Keratinocyte (primary cell): ENCODE results near the gene BTRC. TPM values are rescaled to one million over a fixed set of nuclear protein-coding genes. Genes with fewer than 3 reads are reported as not detected.

ENCODE experiments used
- DNase-seq: peaks from one replicate; pipeline ENCODE4 v3.0.0-alpha.2; 2011; ENCODE audit warnings: low read depth, missing footprints, low spot score
- FAIRE-seq: peaks from 2 replicates; lab custom pipeline; 2011; peaks lifted over from hg19 to GRCh38; lab: Jason Lieb, UNC
- H2AFZ ChIP-seq: 2 replicates; pipeline ENCODE4 v1.6.0; 2012; ENCODE audit warnings: low read length, control low read depth, inconsistent platforms; ENCODE audit not compliant: control insufficient read depth
- H3K27ac ChIP-seq: 2 replicates; pipeline ENCODE4 v1.5.1; 2011; ENCODE audit warnings: low read length; ENCODE audit not compliant: control insufficient read depth, insufficient read depth
- H3K27me3 ChIP-seq: 3 replicates; pipeline ENCODE4 v1.6.0; 2011; ENCODE audit warnings: low read length; ENCODE audit not compliant: control insufficient read depth, insufficient read depth; ENCODE audit errors: extremely low read depth
- H3K36me3 ChIP-seq, 2 experiments: 2 replicates in 1 of 2; 3 replicates in 1 of 2; pipeline ENCODE4 v1.5.1; 2011; ENCODE audit warnings: low read length in 2 of 2, mild to moderate bottlenecking in 1 of 2; ENCODE audit not compliant: control insufficient read depth in 2 of 2, insufficient read depth in 2 of 2; ENCODE audit errors: extremely low read depth in 1 of 2
- H3K4me1 ChIP-seq: 3 replicates; pipeline ENCODE4 v1.5.1; 2011; ENCODE audit warnings: low read length; ENCODE audit not compliant: control insufficient read depth, insufficient read depth; ENCODE audit errors: extremely low read depth
- H3K4me2 ChIP-seq: 3 replicates; pipeline ENCODE4 v1.6.0; 2011; ENCODE audit warnings: low read depth, low read length; ENCODE audit not compliant: control insufficient read depth, insufficient read depth; ENCODE audit errors: extremely low read depth
- H3K4me3 ChIP-seq, 3 experiments: fragments of 200-600 bp in 1 of 3; sonication (generic) in 1 of 3; 2 replicates in 2 of 3; 3 replicates in 1 of 3; pipeline ENCODE4 v1.5.1; 2011 to 2016; ENCODE audit warnings: low read length in 3 of 3, mild to moderate bottlenecking in 3 of 3, control low read depth in 2 of 3, inconsistent platforms in 1 of 3, low read depth in 1 of 3, mixed read lengths in 1 of 3, mixed run types in 1 of 3, moderate library complexity in 1 of 3; ENCODE audit not compliant: control insufficient read depth in 2 of 3, insufficient read depth in 2 of 3; ENCODE audit errors: extremely low read depth in 1 of 3
- H3K79me2 ChIP-seq: 2 replicates; pipeline ENCODE4 v1.6.0; 2012; ENCODE audit warnings: low read length; ENCODE audit not compliant: control insufficient read depth, insufficient read depth
- H3K9ac ChIP-seq: 3 replicates; pipeline ENCODE4 v1.6.0; 2011; ENCODE audit warnings: low read length; ENCODE audit not compliant: control insufficient read depth, insufficient read depth; ENCODE audit errors: extremely low read depth
- H3K9me1 ChIP-seq: 3 replicates; pipeline ENCODE4 v1.6.0; 2011; ENCODE audit warnings: low read length; ENCODE audit not compliant: control insufficient read depth, insufficient read depth; ENCODE audit errors: extremely low read depth
- H3K9me3 ChIP-seq: 2 replicates; pipeline ENCODE4 v1.5.1; 2012; ENCODE audit warnings: low read depth, low read length; ENCODE audit not compliant: control insufficient read depth
- H4K20me1 ChIP-seq: 3 replicates; pipeline ENCODE4 v1.6.0; 2011; ENCODE audit warnings: low read length; ENCODE audit not compliant: control insufficient read depth, insufficient read depth; ENCODE audit errors: extremely low read depth
- EZH2 ChIP-seq: IDR thresholded peaks from one replicate; pipeline ENCODE4 v1.6.1; 2012; ENCODE audit warnings: inconsistent platforms, mild to moderate bottlenecking, low read length, moderate library complexity
- dilution Hi-C: fragments of 300-500 bp; cut with MboI; formaldehyde crosslinking; loops from one replicate; pipeline ENCODE4 v1.7.0; 2020; ENCODE audit warnings: low sequenced_read_pairs; ENCODE audit not compliant: extremely low pct_ligation_motif_present
- polyA plus RNA-seq, 5 experiments: library from polyadenylated mRNA; depleted of rRNA in 3 of 5; stranded (reverse) in 3 of 5; stranded (forward) in 1 of 5; unstranded in 1 of 5; fragments of >200 nt; gene quantifications; 1 replicate in 1 of 5; 2 replicates in 3 of 5; 3 replicates in 1 of 5; pipeline versions ENCODE4 v1.2.1 to v1.2.3, GENCODE V29; 2011 to 2012; ENCODE audit warnings: missing spikeins in 2 of 5, low read depth in 1 of 5, low replicate concordance in 1 of 5
- TF ChIP-seq, protein P1 (sequence below), 3 experiments: IDR thresholded peaks in 1 of 3; conservative IDR thresholded peaks in 1 of 3; optimal IDR thresholded peaks in 1 of 3; 2 replicates in 2 of 3; 3 replicates in 1 of 3; pipeline versions ENCODE3 to v1.5.1; 2011; ENCODE audit warnings: low read length in 3 of 3, mild to moderate bottlenecking in 3 of 3, moderate library complexity in 2 of 3, control low read depth in 1 of 3, inconsistent platforms in 1 of 3; ENCODE audit not compliant: insufficient read depth in 2 of 3; ENCODE audit errors: extremely low read depth in 1 of 3

Gene BTRC
- polyA plus RNA-seq, 1 donor (not counting 4 experiments of a cell fraction or from before 2014, with no cell fraction given): 21.7 TPM

DNA sequence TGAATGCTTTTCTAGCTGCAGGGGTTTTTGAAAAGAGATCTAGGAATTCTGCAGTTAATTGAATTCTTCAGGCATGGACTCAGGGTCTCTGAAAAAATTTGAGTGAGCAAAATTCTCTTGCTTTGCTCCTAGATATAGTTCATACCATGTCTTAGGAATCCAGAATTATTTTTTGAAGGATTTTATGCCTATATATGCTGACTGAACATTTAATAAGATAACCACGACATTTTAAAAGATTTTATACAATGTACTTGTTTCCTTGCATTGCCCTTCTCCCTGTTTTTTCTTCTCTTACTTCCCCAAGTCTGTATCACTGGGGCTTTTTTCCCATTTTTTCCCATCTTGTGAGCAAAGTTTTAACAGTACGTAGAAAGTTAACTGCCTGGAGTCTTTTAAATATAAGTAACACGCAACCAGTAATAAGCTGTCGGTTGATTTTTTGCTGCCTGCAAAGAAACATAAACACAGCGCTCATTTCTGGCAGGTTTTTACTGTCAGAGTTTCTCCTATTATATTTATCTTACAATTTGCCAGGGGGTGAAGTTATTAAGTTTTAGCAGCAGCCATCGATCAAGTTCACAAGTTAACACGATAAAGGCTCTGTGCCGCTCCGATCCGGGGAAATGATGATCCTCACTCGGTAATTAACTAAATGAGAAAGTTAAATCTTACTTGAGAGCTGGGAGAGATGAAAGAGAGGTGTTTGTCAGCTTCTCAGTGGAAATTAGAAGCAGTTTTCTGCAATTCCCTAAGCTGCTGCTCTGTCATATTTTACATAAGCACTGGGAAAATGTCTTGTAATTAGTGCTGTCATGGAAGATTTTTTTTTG, 153.1 kb downstream of the BTRC start:
- Histone ChIP-seq H4K20me1 (no peaks in the 10 kb centered on the region), H3K27ac (no peak overlapping the region), H2AFZ (no peak overlapping the region), H3K9me3 (no peaks in the 10 kb centered on the region), H3K9ac (no peak overlapping the region), H3K9me1 (no peaks in the 10 kb centered on the region), H3K4me2 (no peak overlapping the region), H3K79me2 (no peaks in the 10 kb centered on the region), H3K4me1 (no peaks in the 10 kb centered on the region), H3K4me3 (no peak overlapping the region), H3K27me3 (no peaks in the 10 kb centered on the region), H3K36me3 (no peaks in the 10 kb centered on the region)
- TF ChIP-seq, protein P1, sequence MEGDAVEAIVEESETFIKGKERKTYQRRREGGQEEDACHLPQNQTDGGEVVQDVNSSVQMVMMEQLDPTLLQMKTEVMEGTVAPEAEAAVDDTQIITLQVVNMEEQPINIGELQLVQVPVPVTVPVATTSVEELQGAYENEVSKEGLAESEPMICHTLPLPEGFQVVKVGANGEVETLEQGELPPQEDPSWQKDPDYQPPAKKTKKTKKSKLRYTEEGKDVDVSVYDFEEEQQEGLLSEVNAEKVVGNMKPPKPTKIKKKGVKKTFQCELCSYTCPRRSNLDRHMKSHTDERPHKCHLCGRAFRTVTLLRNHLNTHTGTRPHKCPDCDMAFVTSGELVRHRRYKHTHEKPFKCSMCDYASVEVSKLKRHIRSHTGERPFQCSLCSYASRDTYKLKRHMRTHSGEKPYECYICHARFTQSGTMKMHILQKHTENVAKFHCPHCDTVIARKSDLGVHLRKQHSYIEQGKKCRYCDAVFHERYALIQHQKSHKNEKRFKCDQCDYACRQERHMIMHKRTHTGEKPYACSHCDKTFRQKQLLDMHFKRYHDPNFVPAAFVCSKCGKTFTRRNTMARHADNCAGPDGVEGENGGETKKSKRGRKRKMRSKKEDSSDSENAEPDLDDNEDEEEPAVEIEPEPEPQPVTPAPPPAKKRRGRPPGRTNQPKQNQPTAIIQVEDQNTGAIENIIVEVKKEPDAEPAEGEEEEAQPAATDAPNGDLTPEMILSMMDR (optimal IDR thresholded peaks at IDR 0.05 in 1 of 3, IDR thresholded peaks at IDR 0.05 in 1 of 3, conservative IDR thresholded peaks at IDR 0.05 in 1 of 3; ENCODE audit: extremely low read depth in 1 of 3, insufficient read depth in 2 of 3, low read length in 3 of 3): no peak
- TF ChIP-seq EZH2: no peak
- dilution Hi-C loops: no loop called here
- DNase-seq: no peak
- no peak for FAIRE-seq

DNA sequence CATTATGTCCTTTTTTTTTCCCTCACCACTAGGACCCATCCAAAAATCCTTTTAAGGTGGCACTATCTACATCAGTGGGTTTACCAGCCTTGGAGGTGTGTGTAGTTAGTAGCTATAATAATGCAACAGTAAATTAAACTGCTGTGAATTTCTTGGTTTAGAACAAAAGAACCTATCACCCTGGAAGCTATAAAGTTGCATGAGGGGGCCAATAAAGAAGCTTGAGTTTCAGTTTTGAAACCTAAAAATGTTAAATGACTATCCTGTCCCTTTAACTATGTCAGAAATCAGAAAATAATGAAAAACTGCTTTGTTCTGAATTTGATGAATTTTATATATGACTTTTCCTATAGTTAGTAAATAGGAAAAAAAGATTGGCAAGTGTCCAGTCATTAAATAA, 153.9 kb downstream of the BTRC start:
- no peaks in the 10 kb centered on the region for H3K4me1 ChIP-seq
- H3K27ac ChIP-seq: no peak overlapping the region
- H3K9ac ChIP-seq: no peak overlapping the region
- H3K9me3 ChIP-seq: no peaks in the 10 kb centered on the region
- TF ChIP-seq, protein P1 (optimal IDR thresholded peaks at IDR 0.05 in 1 of 3, IDR thresholded peaks at IDR 0.05 in 1 of 3, conservative IDR thresholded peaks at IDR 0.05 in 1 of 3; ENCODE audit: extremely low read depth in 1 of 3, insufficient read depth in 2 of 3, low read length in 3 of 3): no peak
- TF ChIP-seq EZH2: no peak
- H3K79me2 ChIP-seq: no peaks in the 10 kb centered on the region
- DNase-seq (no peak), FAIRE-seq (no peak)
- dilution Hi-C loops: no loop called here
- H3K36me3 ChIP-seq: no peaks in the 10 kb centered on the region
- no peak overlapping the region for H2AFZ ChIP-seq
- H4K20me1 ChIP-seq: no peaks in the 10 kb centered on the region
- no peak overlapping the region for H3K4me3 ChIP-seq
- no peaks in the 10 kb centered on the region for H3K27me3 ChIP-seq
- peaks cover 2% of the 10 kb centered on the region for H3K9me1 ChIP-seq
- no peak overlapping the region for H3K4me2 ChIP-seq
